Stimulated activated CD4-positive, alpha-beta T cell treated with anti-CD3 and anti-CD28 coated beads, TNF-alpha, amount 100 ng/mL, for 4 hours (primary cell): ENCODE results near the gene KANK4.

ENCODE experiments used
- DNase-seq, 3 experiments: peaks; one replicate each; pipeline ENCODE4 v3.0.0-alpha.2; 2020; ENCODE audit warnings: low read depth in 3 of 3

Gene KANK4

DNA sequence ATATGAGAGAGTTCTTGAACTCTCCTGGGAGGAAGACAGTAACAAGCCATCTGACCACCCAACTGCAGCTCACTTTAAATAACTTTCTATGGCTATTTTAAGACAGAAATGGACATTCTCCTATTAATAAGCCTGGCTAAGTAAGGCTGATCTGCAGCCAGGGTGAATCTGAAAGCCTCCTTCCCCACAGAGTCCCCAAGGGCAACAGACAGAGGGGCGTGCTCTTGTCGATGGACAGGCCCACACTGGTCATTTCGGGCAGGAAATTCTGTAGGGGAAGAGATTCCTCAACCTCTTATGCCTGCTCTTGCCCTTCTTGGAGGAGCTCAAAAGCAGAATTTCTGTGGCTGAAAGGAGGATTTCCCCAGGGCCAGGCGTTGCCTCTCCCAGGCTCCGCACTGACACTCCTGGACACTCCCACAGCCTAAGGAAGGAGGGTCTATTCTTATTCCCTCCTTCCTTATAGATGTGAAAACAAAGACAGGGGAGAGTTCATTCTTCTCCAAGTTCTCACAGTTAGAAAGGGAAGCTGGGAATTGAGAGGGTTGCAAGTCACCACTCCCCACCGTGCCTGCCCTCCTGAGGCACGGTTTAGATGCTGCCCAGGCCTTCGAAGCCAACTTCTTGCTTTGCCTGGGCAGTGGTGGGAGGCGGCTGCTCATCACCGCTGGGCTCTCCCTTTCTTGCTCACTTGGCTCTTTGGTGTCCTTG is 17.9 kb upstream of the KANK4 start:
- DNase-seq = no peak

DNA sequence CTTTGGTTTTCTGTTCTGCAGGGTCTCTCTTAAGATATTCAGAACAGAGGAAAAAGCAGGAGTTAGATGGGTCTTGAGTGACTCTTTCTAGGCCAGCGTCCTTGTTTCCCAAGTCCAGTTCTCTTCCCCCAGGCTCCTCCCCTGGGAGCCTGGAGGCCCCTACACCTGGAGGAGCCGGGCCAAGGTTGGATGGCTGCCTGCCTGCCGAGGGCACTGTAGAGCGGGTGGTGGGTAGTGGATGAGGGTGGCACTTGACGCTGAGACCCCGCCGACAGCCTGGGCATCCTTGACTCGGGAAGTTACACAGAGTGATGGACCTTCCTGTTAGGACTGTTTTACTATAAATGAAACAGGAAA is 17.4 kb upstream of the KANK4 start:
- no peak for DNase-seq

DNA sequence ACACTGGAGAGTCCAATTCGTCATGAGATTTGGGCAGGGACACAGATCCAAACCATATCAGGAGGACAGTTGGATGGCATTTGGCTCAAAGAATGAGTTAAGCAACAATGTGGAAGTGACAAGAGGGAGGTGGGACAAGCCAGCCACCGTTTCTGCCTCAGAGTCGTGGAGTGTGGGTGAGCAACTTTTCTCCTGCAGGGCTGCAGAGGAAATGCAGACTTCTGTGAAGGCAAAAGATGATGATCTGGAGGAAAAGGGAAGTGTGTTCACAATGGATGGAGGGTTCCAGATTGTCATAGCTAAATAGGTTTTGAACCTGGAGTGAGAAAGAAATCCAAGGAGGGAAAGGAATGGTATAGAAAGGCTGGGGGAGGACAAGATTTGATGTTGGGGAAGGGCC is 16.4 kb upstream of the KANK4 start:
- no peak for DNase-seq

DNA sequence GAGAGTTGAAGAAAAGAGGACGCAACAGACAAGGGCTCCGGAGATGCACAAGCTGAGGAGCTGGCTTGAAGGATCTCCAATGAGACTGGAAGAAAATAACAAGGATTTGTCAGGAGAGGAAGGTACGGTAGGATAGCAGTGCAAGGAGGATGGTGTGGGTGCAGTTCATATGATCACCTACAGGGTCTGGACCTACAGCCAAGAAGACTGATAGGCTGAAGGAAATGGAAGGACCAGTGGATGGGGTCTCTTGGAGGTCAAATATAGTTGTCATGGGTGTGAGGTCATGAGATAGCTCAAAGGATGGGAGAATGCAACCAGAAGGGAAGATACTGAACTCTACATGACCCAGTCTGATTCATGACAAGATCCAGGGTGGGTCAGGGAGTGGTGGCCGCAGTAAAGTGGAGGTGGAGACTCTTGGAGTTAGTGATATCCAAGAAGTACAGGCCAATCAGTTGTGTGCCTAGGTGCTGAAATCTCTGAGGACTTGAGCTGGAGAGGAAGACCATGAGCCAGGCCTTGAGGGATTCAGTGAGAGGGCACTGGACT is 15.3 kb upstream of the KANK4 start:
- no peak for DNase-seq

DNA sequence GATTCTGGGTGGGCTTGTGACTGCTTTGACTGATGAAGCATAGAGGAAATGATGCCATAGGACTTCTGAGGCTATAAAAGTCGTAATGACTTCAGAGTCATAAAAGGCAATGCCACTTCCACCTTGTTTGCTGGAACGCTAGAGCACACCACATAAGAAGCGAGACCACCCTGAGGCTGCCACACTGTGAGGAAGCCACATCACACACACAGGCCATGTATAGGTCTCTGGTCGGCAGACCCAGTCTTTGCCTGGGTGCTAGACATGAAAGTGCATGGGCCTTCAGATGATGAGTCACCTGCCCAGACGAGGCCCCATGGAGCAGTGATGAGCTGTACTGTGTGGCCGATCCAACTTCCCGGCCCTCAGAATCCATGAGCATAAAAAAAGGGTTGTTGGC is 14.2 kb upstream of the KANK4 start:
- DNase-seq = no peak

DNA sequence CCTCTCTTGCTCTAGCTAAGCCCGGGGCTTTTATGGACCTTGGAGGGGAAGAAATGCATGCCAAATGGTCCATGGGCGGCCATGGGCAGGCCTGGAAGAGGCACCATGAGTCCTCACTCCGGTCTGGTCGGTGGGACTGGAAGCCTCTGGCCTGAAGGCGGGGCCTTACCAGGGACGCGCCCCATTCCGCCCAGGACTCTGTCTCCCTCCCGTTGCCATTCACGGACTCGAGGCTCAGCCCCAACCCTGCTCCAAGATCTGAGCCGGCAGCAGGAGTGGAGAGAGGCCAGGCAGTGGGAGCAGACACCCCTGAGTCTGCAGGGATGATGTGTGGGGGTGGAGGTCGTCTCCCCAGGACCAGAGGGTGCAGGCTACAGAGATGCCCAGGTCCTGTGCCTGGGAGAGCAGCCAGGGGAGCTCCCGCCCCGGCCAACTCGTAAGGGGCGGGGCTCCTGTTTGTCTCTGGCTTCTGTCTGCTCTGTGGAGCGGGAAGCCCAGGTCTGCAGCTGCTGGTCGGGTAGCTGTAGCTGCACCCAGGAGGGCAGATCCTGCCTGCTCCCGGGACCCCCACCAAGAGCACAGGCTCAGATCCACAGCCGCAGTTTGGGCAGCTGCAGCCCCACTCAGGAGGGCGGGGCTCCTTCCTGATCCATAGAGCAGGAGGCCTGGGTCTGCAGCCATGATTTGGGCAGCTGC is 8.3 kb upstream of the KANK4 start:
- no peak for DNase-seq

DNA sequence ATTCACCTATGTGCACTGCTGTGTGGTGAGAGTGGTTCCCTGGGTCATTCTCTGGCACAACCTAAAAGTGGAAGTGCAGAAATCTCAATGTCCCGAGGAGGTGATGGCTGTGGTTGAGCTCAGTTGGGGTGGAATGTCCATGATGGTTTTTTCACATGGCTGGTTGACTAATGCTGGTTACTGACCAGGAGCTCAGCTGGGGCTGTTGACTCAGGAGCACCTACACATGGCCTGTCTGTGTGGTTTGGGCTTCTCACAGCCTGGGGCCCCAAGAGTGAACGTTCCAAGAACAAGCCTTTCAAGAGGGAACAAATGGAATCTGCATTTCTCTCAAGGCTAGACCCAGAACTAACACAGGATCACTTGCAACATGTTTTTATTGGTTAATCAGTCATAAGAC is 6.4 kb upstream of the KANK4 start:
- DNase-seq = no peak

DNA sequence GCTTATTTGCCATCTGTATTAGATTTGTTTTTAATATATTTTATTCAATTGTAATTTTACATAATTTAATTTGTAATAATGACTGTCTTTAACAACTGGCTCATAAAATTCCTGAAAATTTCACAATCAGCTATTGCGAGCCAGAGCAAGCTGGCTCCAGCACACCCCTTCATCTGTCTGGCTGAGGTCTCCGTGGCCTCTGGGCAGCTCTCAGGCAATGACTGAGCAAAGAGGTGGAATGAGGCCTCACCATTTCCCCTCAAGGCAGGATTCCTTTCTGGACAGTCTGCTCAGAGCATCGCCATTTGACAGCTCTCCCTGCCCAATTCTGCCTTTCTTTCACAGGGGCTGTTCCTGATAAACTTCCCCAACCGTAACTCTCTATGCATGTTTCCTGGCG is 5.8 kb upstream of the KANK4 start:
- no peak for DNase-seq

DNA sequence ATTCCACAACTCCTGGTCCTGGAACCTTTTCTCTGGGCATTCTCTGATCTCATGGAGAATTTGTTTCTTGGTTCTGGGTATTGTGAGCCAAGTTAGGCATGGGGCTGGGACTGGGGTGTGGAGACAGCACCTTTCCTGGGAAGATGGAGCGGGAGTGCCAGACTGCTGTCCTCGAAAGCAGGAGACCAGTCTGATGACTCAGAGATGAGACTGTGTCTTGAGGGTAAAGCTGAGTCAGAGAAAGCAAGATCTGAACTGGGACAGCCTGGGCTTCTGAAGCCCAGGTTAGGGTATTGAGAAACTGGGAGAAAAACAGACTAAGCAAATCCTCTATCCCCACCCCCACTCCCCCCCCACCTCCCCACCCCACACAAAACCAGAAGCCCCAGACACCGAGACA is 2.2 kb upstream of the KANK4 start:
- DNase-seq = no peak

DNA sequence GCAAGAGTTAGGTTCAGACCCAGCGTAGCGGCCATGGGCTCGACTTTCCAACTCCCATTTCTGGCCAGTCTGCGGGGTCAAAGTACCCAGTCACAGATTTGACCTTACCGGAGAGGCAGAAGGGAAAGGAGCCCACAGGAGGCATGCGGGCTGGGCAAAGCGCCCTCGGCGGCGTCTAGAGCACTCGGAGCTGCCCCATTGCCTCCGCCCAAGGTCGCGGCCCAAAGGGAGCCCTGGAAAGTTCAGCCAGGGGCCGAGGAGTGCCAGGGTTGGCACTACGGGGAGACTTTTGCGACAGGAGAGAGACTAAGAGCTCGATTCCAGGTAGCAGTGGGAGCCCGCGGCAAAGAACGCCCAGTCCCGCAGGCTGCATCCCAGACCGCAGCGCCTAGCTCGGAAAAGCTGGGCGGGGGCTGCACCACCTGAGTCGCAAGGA is 896 bp downstream of the KANK4 start:
- no peak for DNase-seq

DNA sequence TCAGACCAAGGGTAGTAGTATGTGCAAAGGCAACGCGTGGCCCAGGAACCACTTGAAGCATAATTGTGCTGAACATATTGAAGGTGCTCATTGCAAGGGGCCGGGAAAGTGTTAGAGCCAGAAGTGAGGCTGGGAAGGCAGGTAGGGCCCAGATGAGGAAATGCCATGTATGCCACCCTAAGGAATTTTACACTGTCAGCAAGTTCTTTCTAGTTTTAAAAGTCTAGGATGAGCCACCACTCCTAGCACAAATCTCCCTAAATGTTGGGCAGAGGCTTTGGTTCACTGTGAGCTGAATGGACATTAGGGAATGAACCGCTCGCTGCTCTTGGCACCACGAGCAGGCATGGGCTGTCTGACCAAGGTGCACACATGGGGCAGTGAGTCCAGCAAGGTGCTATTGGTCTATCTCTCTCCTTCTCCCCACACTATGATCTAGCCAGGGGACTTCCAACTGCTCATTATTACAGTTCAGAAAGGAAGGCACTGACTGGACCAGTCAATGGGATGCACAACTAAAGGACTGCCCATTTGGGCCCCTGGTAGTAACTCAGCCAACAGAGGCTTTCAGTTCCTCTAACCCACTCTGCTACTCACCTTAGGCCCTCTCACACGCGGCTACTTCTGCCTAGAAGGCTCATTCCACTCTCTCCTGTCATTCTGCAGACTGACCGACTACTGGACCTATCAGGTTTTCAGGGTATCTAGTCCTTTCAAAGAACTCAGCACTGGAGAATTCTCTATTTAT is 2.0 kb downstream of the KANK4 start:
- no peak for DNase-seq

DNA sequence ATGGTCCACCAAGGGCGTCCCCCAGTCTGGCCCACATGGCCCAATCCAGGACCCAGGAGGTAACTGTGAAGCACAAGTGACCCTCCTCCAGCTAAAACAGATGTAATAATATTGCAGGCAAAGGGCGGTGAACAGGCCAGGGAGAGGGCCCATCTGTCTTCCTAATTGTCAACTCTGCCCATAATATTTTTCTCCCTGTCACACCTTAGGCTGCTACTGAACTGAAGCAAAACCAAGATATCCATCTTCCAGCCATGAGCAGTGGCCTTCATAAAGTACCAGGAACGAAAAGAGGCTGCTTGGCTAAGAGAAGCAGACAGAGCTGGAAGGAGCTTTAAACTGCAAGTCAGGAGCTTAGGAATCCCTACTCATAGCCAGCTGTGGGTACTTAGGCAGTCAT is 3.1 kb downstream of the KANK4 start:
- DNase-seq = no peak

DNA sequence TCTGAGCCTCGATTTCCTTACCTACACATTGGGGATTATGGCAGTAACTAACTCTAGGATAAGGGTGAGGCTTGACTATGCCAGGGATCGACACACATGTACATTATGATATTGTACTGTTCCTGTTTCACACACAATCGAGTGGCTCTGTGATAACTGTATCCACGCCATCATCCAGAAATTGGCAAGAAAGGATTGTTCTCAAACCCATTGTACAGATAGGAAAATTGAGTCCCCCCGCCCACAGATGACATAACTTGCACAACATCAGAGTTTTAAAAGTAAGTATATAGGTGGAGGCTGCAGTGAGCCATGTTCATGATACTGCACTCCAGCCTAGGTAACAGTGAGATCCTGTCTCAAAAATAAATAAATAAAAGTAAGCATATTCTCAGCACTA is 3.8 kb downstream of the KANK4 start:
- DNase-seq = no peak

DNA sequence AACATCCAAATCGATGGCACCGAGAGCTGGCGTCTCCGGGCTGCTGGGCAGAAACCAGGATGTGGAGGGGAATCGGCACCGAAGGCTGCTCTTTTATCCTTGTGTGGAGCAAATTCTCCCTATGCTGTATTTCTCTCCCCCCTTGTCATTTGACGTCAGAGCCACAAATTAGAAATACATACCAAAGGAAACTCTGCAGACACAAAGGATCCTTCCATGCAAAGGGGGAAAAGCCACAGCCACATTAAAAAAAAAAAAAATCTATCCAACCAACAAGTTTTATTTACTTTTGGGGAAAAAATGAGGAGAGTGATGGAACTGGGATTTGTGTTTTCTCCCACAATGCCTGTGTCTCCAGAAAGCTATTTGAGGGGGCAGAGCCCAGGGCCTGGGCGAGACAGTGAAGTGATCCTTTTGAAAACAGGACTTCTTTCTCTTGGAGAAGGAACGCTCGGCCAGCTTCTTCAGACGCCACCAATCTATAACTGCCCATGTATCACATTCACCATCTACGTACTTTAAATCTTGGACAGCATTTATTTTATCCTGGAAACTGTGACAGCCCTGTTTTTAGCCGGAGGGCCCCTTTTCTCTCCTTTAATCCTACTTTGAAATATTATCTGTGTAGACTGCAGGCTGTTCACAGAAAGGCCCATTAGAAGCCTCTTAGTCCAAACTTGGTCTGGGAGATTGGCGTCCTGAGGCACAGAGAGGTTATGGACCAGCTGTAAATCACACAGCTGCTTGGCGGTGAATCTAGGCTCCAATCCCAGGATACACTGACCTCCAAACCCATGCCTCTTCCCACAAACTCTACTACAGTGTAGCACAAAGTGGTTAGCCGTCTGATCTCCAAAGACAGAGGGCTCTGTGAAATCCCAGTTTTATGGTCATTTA is 4.5 kb downstream of the KANK4 start:
- DNase-seq = no peak

DNA sequence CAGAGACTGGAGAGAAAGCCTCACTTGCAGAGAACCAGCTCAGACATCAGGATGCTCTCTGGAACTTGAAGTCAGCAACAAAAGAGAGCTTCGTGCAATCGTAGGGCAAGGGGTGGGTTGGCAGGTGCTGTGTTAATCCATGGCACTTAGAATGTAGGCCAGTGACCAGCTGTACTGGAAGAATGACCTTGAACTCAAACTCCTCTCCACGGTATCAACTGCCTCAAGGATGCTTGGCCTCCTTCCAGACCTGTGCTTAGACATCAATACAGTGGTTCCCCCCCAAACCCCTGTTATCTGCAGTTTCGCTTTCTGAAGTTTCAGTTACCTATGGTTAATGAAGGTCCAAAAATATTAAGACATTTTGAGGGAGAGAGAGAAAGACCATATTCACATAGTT is 6.5 kb downstream of the KANK4 start:
- no peak for DNase-seq

DNA sequence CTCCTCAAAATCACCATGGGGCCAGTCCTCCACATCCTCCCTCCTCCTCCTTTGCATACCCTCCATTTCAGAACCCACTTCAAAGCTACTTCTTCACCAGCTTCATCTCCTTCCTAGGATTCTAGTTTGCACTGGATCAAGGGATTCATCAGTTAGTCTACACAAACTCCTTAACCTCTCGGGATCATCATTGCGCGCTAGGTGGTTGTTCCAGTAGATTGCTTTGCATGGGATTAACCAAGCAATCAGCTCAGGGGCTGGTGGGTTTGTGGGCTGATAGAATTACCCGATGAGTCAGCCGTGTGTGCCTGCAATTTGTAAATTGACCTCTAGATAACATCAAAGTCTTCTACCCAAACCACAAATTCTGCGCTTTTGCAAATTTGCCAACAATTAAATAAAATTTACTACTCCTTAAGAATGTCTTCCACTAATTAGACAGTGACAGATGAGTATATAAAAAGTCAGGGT is 7.7 kb downstream of the KANK4 start:
- DNase-seq = no peak

DNA sequence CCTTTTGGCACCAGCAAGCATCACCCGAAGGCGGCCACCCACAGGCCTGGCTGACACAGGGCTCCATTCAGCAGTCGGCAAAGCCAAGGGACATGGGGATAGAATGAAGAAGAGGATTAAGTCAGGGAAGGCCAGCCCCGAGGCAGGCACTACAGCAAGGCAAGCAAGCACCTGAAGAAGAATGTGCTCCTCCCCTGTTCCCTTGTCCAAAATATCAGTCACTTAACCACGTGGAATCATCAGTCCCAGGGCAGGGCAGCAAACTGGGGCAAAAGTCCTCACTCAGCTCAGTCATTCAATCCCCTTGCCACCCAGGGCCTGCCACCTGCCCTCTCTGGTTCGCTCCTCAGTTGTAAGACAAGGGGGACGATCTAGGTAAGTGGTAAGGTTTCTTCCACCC is 9.3 kb downstream of the KANK4 start:
- no peak for DNase-seq

DNA sequence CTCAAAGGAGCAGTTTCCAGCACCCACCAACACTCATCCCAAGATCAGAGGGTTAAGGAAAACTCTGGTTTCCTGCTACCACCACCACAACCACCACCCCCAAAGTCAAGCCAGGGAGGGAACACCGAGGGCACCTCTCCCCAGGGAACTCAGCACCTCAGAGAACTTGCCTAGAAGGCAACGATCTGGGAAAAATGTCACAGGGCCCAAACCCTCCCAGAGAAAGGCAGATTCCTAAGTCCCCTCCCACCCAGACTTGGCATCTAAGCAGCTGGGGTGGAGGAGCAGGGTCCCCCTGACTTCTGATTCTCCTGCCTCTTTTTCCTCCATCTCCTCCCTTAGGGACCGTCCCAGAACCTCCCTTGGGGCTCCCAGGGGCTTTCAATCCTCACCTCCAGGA is 10.6 kb downstream of the KANK4 start:
- DNase-seq = no peak

DNA sequence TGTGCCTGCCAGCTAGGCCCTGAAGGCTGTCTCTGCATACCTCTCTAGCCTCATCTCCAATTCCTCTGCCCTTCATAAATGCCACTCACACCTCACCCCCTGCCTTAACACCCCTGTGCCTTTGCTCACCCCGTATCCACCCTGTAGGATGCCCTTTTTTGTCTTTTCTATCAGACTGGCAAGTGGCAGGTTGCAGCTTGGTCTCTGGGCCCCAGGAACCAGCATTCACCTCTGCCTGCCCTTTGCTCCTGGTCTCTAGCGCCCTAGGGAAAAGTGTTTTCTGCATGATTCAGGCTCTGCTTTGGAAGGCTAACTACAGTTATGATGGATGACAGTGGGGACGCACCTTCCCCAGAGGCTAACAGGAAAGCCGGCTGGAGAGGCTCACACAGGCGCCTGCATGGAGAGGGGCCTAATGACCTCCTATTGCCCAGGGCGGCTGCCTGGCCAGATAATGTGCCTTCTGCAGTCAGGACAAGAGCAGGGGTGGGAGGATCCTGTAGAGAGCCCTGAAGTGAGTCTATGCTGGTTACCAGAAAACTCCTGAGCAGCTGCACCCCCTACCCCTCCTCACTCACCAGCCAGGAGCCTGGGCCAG is 11.2 kb downstream of the KANK4 start:
- DNase-seq = no peak

DNA sequence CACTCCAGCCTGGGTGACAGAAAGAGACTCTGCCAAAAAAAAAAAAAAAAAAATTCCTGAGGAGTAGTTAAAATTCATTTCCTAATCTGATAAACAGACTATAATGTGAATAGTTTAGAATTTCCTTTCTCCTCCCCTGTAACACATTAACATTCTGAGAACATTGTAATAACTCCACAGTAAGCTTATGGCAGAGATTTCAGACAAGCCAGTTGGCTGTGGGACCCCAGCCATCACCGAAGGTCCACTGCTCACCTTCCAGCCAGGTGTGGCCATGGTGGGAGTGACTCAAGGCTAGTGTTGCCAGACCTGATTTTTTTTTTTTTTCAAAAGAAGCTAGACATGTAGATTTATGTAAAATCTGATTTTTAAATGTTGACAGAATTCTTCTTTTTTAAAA is 11.8 kb downstream of the KANK4 start:
- DNase-seq = no peak

DNA sequence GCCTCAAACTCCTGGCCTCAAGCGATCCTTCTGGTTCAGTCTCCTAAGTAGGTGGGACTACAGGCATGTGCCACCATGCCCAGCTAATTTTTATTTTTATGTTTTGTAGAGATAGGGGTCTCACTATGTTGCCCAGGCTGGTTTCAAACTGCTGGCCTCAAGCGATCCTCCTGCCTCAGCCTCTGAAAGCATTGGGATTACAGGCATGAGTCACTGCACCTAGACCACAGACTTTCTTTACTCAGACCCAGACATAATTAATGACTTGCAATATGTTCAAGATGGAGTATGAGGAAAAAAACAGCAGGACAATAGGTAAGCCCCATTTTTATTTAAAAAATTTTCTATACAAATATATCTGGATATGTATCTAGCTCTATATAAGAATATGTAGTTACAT is 13.2 kb downstream of the KANK4 start:
- no peak for DNase-seq
